HepG2 (cell line): ENCODE data around the gene LIN28A. TPM values are rescaled to one million over a fixed set of nuclear protein-coding genes. Genes with fewer than 3 reads are reported as not detected.
A peak's percentile ranks its signal among the peaks of the same experiment; 100 is the strongest.

Experiments used
- ASH2L ChIP-seq: fragments of 300-600, 200-600 bp; sonication (generic); IDR thresholded peaks from 2 replicates; pipeline ENCODE4 v1.7.0; 2017; ENCODE audit warnings: low read depth, mild to moderate bottlenecking, moderate library complexity, mixed read lengths, low read length; ENCODE audit not compliant: insufficient read length
- DRAP1 ChIP-seq: IDR thresholded peaks from 2 replicates; pipeline ENCODE4 v1.6.1; 2016; ENCODE audit warnings: missing genetic modification reagents, missing compliant biosample characterization
- FOXK2 ChIP-seq: fragments of 450-650 bp; IDR thresholded peaks from 2 replicates; pipeline ENCODE4 v1.6.1; 2016
- IKZF5 ChIP-seq: IDR thresholded peaks from 2 replicates; pipeline ENCODE4 v1.6.1; 2018; ENCODE audit warnings: missing genetic modification reagents, mild to moderate bottlenecking, missing compliant biosample characterization
- JDP2 ChIP-seq: sonication (generic); formaldehyde crosslinking; IDR thresholded peaks from 2 replicates; pipeline ENCODE4 v1.8.1; 2022; ENCODE audit warnings: missing genetic modification reagents, borderline replicate concordance
- MED13 ChIP-seq: sonication (generic); formaldehyde crosslinking; IDR thresholded peaks from 2 replicates; pipeline ENCODE4 v1.5.0; 2020; ENCODE audit warnings: missing genetic modification reagents
- MYPOP ChIP-seq: sonication (generic); formaldehyde crosslinking; IDR thresholded peaks from 2 replicates; pipeline ENCODE4 v1.8.1; 2023; ENCODE audit warnings: mild to moderate bottlenecking, moderate library complexity, missing genetic modification reagents
- NR0B2 ChIP-seq: sonication (generic); formaldehyde crosslinking; IDR thresholded peaks from 2 replicates; pipeline ENCODE4 v1.4.0; 2020; ENCODE audit warnings: mild to moderate bottlenecking, missing genetic modification reagents
- PLRG1 ChIP-seq: fragments of 450-650 bp; conservative IDR thresholded peaks from 2 replicates; pipeline ENCODE4 v1.6.1; 2016
- PLSCR1 ChIP-seq: sonication (generic); formaldehyde crosslinking; IDR thresholded peaks from 2 replicates; pipeline ENCODE4 v1.5.0; 2020; ENCODE audit warnings: missing genetic modification reagents, mild to moderate bottlenecking, borderline replicate concordance
- SNRNP70 ChIP-seq: fragments of 200-400 bp; formaldehyde crosslinking; IDR thresholded peaks from 2 replicates; pipeline ENCODE4 v1.6.1; 2017; ENCODE audit warnings: mild to moderate bottlenecking, low read depth, low read length, moderate library complexity
- TBX2 ChIP-seq: sonication (generic); formaldehyde crosslinking; IDR thresholded peaks from 2 replicates; pipeline ENCODE4 v1.5.0; 2020; ENCODE audit warnings: missing genetic modification reagents, mild to moderate bottlenecking, borderline replicate concordance
- TCF7 ChIP-seq: sonication (generic); IDR thresholded peaks from 2 replicates; pipeline ENCODE4 v1.6.1; 2016; ENCODE audit warnings: antibody characterized with exemption, low read depth
- TCF7L2 ChIP-seq: IDR thresholded peaks from 2 replicates; pipeline ENCODE4 v1.6.1; 2011; ENCODE audit warnings: mild to moderate bottlenecking, low read depth, low read length, moderate library complexity
- TEF ChIP-seq: sonication (generic); formaldehyde crosslinking; IDR thresholded peaks from 2 replicates; pipeline ENCODE4 v1.5.0; 2020; ENCODE audit warnings: missing genetic modification reagents
- TRIM22 ChIP-seq: fragments of 450-650 bp; IDR thresholded peaks from 2 replicates; pipeline ENCODE4 v1.6.1; 2017
- ZBTB38 ChIP-seq: sonication (generic); formaldehyde crosslinking; IDR thresholded peaks from 2 replicates; pipeline ENCODE4 v1.5.1; 2020; ENCODE audit warnings: mild to moderate bottlenecking, missing genetic modification reagents
- ZFP91 ChIP-seq: sonication (generic); formaldehyde crosslinking; IDR thresholded peaks from 2 replicates; pipeline ENCODE4 v1.9.0; 2022; ENCODE audit warnings: missing genetic modification reagents, mild to moderate bottlenecking, borderline replicate concordance
- ZNF260 ChIP-seq: sonication (generic); formaldehyde crosslinking; IDR thresholded peaks from 2 replicates; pipeline ENCODE4 v1.4.0; 2020; ENCODE audit warnings: missing genetic modification reagents, low read depth, mild to moderate bottlenecking, borderline replicate concordance
- ZNF282 ChIP-seq: fragments of 450-650 bp; IDR thresholded peaks from 2 replicates; pipeline ENCODE4 v1.6.1; 2018; ENCODE audit not compliant: partially characterized antibody
- ZNF549 ChIP-seq: sonication (generic); formaldehyde crosslinking; IDR thresholded peaks from 2 replicates; pipeline ENCODE4 v1.5.0; 2020; ENCODE audit warnings: missing genetic modification reagents
- ZNF703 ChIP-seq: sonication (generic); formaldehyde crosslinking; IDR thresholded peaks from 2 replicates; pipeline ENCODE4 v1.5.1; 2020; ENCODE audit warnings: missing genetic modification reagents, mild to moderate bottlenecking, moderate library complexity, borderline replicate concordance
- ZNF772 ChIP-seq: sonication (generic); formaldehyde crosslinking; IDR thresholded peaks from 2 replicates; pipeline ENCODE4 v1.5.0; 2020; ENCODE audit warnings: mild to moderate bottlenecking, missing genetic modification reagents
- ZNF781 ChIP-seq: sonication (generic); formaldehyde crosslinking; IDR thresholded peaks from 2 replicates; pipeline ENCODE4 v1.5.1; 2020; ENCODE audit warnings: borderline replicate concordance, mild to moderate bottlenecking, missing genetic modification reagents; ENCODE audit errors: not compliant biosample characterization
- polyA plus RNA-seq, 8 experiments: library from polyadenylated mRNA; depleted of rRNA in 3 of 8; stranded (reverse) in 7 of 8; unstranded in 1 of 8; fragments of >200 nt; fragmentation: Illumina TruSeq in 4 of 8; extraction: Trizol in 4 of 8; gene quantifications; 2 replicates each; pipeline versions ENCODE4 v1.2.1 to v1.2.3, GENCODE V29; 2011 to 2016; ENCODE audit warnings: low read depth in 4 of 8, missing spikeins in 1 of 8, mixed read lengths in 1 of 8; ENCODE audit not compliant: insufficient read depth in 1 of 8
- total RNA-seq, 5 experiments: library from RNA; depleted of rRNA; stranded (reverse); fragments of >200 nt; fragmentation: Illumina TruSeq; extraction: Trizol; gene quantifications; 2 replicates each; pipeline ENCODE4 v1.2.3, GENCODE V29; 2016; ENCODE audit warnings: low read depth in 1 of 5

The LIN28A gene
- total and polyA plus RNA-seq, 2 of the 13 experiments (the other 11 are each of a cell fraction or from before 2014, with no cell fraction given) = not detected

GRCh38 chr1:26408604-26409003 lies 2.0 kb upstream of the LIN28A start (continued):
- peak; percentile 93 for TF ChIP-seq DRAP1 (CRISPR knock-in tag)
- TF ChIP-seq PLRG1 = no peak
- no peak for TF ChIP-seq SNRNP70
- no peak for TF ChIP-seq ZNF282
- TF ChIP-seq ZNF781 = peak; percentile 100
- peak; percentile 100 for TF ChIP-seq ZNF703 (CRISPR knock-in tag)
- TF ChIP-seq IKZF5 = peak; percentile 100
- peak; percentile 99 for TF ChIP-seq JDP2 (CRISPR knock-in tag)
- TF ChIP-seq ZNF260 = no peak
- TF ChIP-seq TCF7 = no peak
- peak; percentile 99 for TF ChIP-seq TBX2
- peak; percentile 98 for TF ChIP-seq ZNF549 (CRISPR knock-in tag)
- TF ChIP-seq ZNF772 (CRISPR knock-in tag) = peak; percentile 100
- peak; percentile 100 for TF ChIP-seq TEF (CRISPR knock-in tag)
- TF ChIP-seq FOXK2 = no peak
- peak; percentile 99 for TF ChIP-seq MYPOP (CRISPR knock-in tag)
- peak; percentile 100 for TF ChIP-seq MED13 (CRISPR knock-in tag)
- TF ChIP-seq NR0B2 = peak; percentile 100
- no peak for TF ChIP-seq TRIM22
- TF ChIP-seq ZBTB38 (CRISPR knock-in tag) = peak; percentile 99
- TF ChIP-seq ZFP91 (CRISPR knock-in tag) = no peak; the same call in 1 of the 2 replicates
- TF ChIP-seq PLSCR1 = peak; percentile 99
- no peak for TF ChIP-seq ASH2L
- no peak for TF ChIP-seq TCF7L2
